Testis (tissue), 3 donors: ENCODE results near the gene DRC1. TPM values are rescaled to one million over a fixed set of nuclear protein-coding genes. Genes with fewer than 3 reads are reported as not detected.
A peak's percentile ranks its signal among the peaks of the same experiment; 100 is the strongest.

ENCODE experiments used
- DNase-seq: peaks from one replicate; pipeline ENCODE4 v3.0.0-alpha.2; 2019
- H3K27ac ChIP-seq, 2 donors: fragments of 200-600 bp; sonication (generic); one replicate each; pipeline ENCODE4 v1.5.1; 2019
- H3K27me3 ChIP-seq: fragments of 200-600 bp; sonication (generic); one replicate; pipeline ENCODE4 v1.5.1; 2019
- H3K36me3 ChIP-seq: fragments of 200-600 bp; sonication (generic); one replicate; pipeline ENCODE4 v1.5.1; 2017; ENCODE audit warnings: low read depth; ENCODE audit errors: missing control alignments
- H3K4me1 ChIP-seq: fragments of 200-600 bp; sonication (generic); one replicate; pipeline ENCODE4 v1.5.1; 2019
- H3K4me3 ChIP-seq, 2 donors: fragments of 200-600 bp; sonication (generic); one replicate each; pipeline ENCODE4 v1.5.1; 2017 to 2019
- H3K9me3 ChIP-seq: fragments of 200-600 bp; sonication (generic); one replicate; pipeline ENCODE4 v1.5.1; 2017
- CTCF ChIP-seq, 3 experiments: fragments of 450-650 bp in 2 of 3; fragments of 200-600 bp in 1 of 3; sonication (generic) in 1 of 3; IDR thresholded peaks; one replicate each; pipeline ENCODE4 v1.5.1; 2016 to 2019; ENCODE audit warnings: antibody characterized with exemption in 3 of 3, mild to moderate bottlenecking in 2 of 3, moderate library complexity in 1 of 3
- POLR2A ChIP-seq: fragments of 450-650 bp; IDR thresholded peaks from one replicate; pipeline ENCODE4 v1.6.1; 2017; ENCODE audit warnings: antibody characterized with exemption, mild to moderate bottlenecking, moderate library complexity
- WGBS, 2 donors: methylation state at CpG; one replicate each; pipeline ENCODE4 v1.1.5; 2018; 5-methylcytosine and 5-hydroxymethylcytosine counted together
- intact Hi-C: fragments of 100-400 bp; cut with DNase I; formaldehyde crosslinking; loops from one replicate; pipeline ENCODE4 v1.15.1; 2023; ENCODE audit warnings: low total_unique reads
- polyA plus RNA-seq: library from polyadenylated mRNA; stranded (reverse); fragments of 350-450 nt; fragmentation: Illumina TruSeq; extraction: RNeasy Lipid Tissue Mini Kit (QIAGEN cat#74804); gene quantifications from one replicate; pipeline ENCODE4 v1.2.3, GENCODE V29; 2014; ENCODE audit warnings: low read depth, low replicate concordance; ENCODE audit not compliant: insufficient read depth
- total RNA-seq, 2 donors: library from RNA; depleted of rRNA; stranded (reverse); fragments of >200 nt; gene quantifications; one replicate each; pipeline ENCODE4 v1.2.3, GENCODE V29; 2016

The DRC1 gene
- total and polyA plus RNA-seq, 3 donors from 2014 or later, result 8.8 to 67.3 (median 18.7) TPM

GRCh38 chr2:26410764-26411243 is 9.1 kb downstream of the DRC1 start:
- Histone ChIP-seq H3K36me3 (no peaks in the 10 kb centered on the region), H3K4me3 (no peak overlapping the region), H3K9me3 (no peaks in the 10 kb centered on the region), H3K4me1 (no peaks in the 10 kb centered on the region), H3K27ac (no peak overlapping the region), H3K27me3 (no peaks in the 10 kb centered on the region)
- TF ChIP-seq POLR2A (no peak), CTCF (IDR thresholded peaks at IDR 0.05) (no peak)
- DNase-seq, result no peak
- intact Hi-C loops, result no loop called here
- 89 to 93% methylated on average over 2 of the region's 2 CpGs for WGBS, 2 donors

- intact Hi-C loops, result no loop called here
- DNase-seq, result no peak
- no peak for TF ChIP-seq POLR2A
- no peak for TF ChIP-seq CTCF (IDR thresholded peaks at IDR 0.05)
- Histone ChIP-seq H3K27me3 (no peaks in the 10 kb centered on the region), H3K4me1 (no peaks in the 10 kb centered on the region), H3K36me3 (no peaks in the 10 kb centered on the region), H3K27ac (no peak overlapping the region), H3K4me3 (no peak overlapping the region), H3K9me3 (no peaks in the 10 kb centered on the region)
- 73 to 88% methylated on average over 6 of the region's 6 CpGs for WGBS, 2 donors
These were observed 9.7 kb downstream of the DRC1 start for GRCh38 chr2:26411419-26411818.

GRCh38 chr2:26412091-26412673 is 10.5 kb downstream of the DRC1 start:
- H3K9me3 ChIP-seq, result no peaks in the 10 kb centered on the region
- H3K4me1 ChIP-seq, result no peaks in the 10 kb centered on the region
- no peak overlapping the region for H3K27ac ChIP-seq
- peak overlapping the region; percentile 18 for H3K4me3 ChIP-seq
- intact Hi-C loops, result no loop called here
- no peak for TF ChIP-seq CTCF (IDR thresholded peaks at IDR 0.05)
- TF ChIP-seq POLR2A, result no peak
- no peaks in the 10 kb centered on the region for H3K36me3 ChIP-seq
- 48 to 49% methylated on average over 10 of the region's 10 CpGs for WGBS, 2 donors
- no peaks in the 10 kb centered on the region for H3K27me3 ChIP-seq
- DNase-seq, result no peak

GRCh38 chr2:26414311-26414710 is 12.6 kb downstream of the DRC1 start:
- H3K36me3 ChIP-seq, result no peaks in the 10 kb centered on the region
- intact Hi-C loops, result no loop called here
- H3K9me3 ChIP-seq, result no peaks in the 10 kb centered on the region
- no peaks in the 10 kb centered on the region for H3K4me1 ChIP-seq
- TF ChIP-seq POLR2A (no peak), CTCF (IDR thresholded peaks at IDR 0.05) (no peak)
- H3K27ac ChIP-seq, result no peak overlapping the region
- 89 to 94% methylated on average over 3 of the region's 3 CpGs for WGBS, 2 donors
- DNase-seq, result no peak
- no peaks in the 10 kb centered on the region for H3K27me3 ChIP-seq
- H3K4me3 ChIP-seq, result no peak overlapping the region

- H3K27ac ChIP-seq, result no peak overlapping the region
- TF ChIP-seq CTCF (IDR thresholded peaks at IDR 0.05) (no peak), POLR2A (no peak)
- no peak for DNase-seq
- no peaks in the 10 kb centered on the region for H3K27me3 ChIP-seq
- intact Hi-C loops, result no loop called here
- H3K4me1 ChIP-seq, result no peaks in the 10 kb centered on the region
- H3K9me3 ChIP-seq, result no peaks in the 10 kb centered on the region
- no peak overlapping the region for H3K4me3 ChIP-seq
- WGBS, 2 donors, result 86 to 88% methylated on average over 5 of the region's 5 CpGs
- H3K36me3 ChIP-seq, result no peaks in the 10 kb centered on the region
These were observed 20.2 kb downstream of the DRC1 start for GRCh38 chr2:26421961-26422360.
